HG03460 (cell line): ENCODE measurements around the gene TST.

Source experiments
- ATAC-seq: cut with Tn5 transposase; IDR thresholded peaks from one replicate; pipeline ENCODE4 v1.9.1; 2021; ENCODE audit not compliant: unreplicated experiment

TST gene

DNA sequence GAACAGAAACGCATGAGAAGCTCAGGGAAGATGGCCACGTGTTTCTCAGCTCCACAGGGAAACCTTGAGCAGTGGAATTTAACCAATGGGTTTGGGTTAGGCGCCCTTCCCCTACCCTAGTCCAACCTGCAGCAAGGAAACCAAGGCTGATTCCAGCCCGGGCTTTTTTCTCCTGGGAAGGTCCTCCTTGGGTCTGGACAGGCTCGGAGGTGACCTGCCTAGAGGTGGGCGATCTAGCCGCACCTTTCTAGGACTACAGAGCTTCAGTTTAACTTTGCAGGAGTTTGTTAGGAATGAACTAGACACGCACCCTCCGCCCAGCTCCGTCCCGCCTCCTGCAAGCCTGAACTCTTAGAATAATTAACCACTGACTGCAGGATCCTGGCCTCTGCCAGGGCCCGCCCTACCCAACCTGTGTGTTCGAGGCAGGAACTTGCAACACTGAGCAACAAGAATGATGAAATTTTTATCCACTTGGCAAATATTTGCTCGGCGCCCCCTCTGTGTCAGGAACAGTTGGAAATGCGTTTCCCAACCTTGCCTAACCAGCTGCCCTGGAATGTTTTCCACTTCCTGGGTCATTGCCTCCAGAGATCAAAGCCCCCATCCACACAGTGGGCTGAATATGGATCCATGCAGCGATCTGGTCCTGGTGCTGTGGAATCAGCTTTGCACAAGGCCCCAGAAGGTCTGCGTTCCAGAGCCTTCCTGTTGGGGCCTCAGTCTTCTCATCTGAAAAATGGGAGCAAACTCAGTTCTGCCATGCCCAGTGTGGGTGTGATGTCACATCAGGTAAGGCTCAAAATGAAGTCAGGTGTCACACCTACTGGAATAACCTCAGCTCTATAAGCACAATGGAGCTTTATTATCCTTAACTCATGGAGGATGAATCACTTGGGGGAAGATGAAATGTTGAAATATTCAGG lies 13.6 kb upstream of the TST start:
- ATAC-seq, result no peak

DNA sequence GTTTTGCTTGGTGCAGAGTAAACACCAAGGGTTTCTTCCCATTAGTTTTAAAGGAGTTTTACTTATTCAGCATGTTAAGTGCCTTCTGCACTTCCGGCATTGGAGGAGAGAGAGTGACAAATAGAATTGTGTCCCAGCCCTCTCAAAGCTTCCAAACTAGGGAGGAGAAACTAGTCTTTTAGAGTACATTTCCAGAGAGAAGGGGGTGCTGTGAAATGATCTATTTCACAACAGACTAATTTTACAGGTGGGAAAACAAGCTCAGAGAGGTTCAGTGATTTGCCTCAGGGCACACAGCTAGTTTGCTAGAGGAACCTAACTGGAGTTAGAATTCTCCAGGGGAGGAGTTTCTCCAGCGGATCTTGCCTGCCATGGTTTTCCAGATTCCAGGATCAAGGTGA lies 12.9 kb upstream of the TST start:
- ATAC-seq, result no peak

- no peak for ATAC-seq
These were observed 11.5 kb upstream of the TST start for GRCh38 chr22:37030560-37031281.

DNA sequence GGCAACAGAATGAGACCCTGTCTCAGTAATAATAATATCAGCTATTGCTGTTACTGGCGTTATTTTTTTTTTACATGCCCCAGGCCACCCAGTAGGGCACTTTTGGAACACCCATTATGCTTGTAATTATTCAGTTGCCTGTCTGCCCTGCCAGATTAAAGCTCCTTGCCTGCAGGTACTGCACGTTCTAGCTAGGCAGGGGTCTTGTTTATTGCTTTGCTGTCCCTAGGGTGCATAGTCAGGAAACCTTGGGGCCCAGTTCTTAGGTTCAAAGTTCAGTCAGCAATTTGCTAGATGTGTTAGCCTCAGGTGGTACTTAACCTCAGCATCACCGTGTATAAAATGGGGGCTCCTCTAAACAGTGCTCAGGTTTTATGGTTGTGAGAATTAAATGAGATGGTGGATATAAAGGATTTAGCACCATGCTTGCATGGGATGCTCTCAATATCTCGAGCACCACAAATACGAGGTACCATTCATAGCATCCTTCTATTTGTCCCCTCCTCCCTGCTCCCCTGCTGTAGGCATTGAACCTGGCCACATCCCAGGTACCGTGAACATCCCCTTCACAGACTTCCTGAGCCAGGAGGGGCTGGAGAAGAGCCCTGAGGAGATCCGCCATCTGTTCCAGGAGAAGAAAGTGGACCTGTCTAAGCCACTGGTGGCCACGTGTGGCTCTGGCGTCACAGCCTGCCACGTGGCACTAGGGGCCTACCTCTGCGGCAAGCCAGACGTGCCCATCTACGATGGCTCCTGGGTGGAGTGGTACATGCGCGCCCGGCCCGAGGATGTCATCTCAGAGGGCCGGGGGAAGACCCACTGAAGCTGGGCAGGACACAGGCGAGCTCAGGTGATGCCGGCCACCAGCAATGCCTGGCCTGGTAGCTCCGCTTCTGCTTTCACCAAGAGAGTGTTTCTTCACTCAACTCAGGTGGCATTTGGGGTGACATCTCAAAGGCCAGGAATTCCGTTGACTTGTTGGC lies 9.7 kb upstream of the TST start:
- ATAC-seq, result no peak

DNA sequence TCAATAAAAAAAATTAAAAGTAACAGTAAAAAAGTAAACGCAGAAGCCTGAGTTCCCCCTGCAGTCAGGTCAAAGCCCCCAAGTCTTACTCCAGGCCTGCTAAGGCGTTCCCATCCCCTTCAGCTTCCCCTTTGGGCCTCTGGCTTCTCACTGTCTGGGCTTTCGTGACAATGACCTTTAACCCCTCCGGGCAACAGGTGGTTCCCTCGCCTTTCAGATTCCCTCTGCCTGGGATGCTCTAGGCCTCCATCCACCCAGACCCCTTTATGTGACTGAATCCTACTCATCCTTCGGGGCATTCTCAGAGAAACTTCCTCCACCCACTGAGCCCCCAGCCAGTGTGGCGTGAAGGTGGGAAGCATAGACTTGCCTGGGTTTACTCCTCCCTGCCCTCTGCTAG lies 8.3 kb upstream of the TST start:
- no peak for ATAC-seq

DNA sequence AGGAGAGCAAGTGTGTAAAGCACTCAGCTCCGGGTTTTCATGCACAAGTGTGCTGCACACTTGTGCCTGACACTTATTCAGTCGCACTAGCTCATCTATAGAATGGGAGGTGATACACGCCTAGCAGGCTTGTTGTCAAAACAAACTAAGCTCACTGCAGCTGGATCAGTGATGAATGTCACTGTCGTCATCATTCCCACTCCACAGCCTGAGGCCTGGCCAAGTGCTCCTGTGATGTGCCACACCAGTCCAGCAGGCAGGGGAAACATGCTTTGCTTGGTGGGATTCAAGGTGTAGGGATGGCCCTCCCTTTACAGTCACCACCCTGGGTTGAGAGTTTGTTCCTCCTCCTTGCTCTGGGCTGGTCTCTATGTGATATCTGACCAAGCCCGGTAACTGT lies 7.1 kb upstream of the TST start:
- no peak for ATAC-seq

DNA sequence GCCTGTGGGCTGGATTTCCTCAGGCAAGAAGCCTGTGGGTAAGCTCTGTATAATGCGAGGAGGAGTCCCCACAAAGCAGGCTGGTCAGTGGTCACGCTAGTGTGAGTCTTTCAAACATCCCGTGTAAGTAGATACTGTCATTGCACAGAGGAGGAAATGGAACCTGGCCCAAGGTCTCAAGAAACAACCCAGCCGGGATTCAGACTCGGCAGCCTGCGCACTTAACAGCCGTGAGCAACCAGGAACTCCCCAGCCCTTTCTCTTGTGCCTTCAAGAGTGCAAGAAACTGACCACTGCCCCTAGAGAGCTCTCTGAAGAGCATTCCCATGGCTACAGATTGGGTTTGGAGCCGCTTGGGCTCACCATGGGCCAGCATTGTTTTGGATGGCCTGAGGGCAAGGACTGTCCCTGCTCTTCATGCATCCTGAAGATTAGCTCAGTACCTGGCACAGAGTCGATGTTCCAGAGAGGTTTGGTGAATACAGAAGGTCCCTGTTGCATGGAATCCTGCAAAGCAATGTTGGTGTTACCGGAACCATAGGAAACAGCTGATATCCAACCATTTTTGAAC lies 6.3 kb upstream of the TST start:
- no peak for ATAC-seq

DNA sequence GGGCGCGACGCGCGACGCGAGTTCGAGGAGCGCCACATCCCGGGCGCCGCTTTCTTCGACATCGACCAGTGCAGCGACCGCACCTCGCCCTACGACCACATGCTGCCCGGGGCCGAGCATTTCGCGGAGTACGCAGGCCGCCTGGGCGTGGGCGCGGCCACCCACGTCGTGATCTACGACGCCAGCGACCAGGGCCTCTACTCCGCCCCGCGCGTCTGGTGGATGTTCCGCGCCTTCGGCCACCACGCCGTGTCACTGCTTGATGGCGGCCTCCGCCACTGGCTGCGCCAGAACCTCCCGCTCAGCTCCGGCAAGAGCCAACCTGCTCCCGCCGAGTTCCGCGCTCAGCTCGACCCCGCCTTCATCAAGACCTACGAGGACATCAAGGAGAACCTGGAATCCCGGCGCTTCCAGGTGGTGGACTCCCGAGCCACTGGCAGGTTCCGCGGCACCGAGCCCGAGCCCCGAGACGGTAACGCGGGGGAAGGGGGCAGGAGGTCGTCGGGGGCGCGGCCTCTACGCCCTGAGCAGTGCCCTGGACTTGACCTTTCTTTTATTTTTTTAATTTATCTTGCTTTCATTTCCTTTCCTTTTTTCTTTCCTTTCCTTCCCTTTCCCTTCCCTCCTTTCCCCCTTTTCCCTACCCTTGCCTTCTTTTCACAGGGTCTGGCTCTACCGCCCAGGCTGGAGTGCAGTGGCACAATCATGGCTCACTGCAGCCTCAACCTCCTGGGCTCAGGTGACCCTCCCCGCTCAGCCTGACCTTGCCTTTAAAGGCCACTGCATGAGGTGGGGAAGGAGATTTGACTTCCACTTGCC lies 5.3 kb upstream of the TST start:
- ATAC-seq, result no peak

DNA sequence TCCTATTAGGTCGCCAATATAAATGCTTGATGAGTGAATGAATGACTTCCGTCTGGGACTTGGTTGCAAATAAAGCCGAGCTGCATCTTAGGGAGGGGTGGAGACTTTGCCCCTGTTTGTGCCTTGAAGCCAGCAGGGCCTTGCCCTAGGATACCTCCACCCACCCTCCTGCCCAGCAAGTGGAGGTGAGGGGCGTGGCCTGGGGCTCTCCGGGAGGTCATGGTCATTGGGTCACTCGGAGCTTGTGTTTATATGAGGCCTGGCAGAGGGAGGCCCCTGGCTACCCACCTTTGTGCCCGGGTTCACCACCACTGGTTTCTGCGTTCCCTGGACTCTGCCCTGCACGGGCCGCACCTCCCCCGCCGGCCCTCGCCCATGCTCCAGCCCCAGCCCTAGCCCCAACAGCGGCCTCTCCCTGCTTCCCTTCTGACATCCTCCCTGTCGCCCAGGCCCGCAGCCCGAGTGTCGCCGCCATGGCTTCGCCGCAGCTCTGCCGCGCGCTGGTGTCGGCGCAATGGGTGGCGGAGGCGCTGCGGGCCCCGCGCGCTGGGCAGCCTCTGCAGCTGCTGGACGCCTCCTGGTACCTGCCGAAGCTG lies 4.6 kb upstream of the TST start:
- ATAC-seq, result no peak

DNA sequence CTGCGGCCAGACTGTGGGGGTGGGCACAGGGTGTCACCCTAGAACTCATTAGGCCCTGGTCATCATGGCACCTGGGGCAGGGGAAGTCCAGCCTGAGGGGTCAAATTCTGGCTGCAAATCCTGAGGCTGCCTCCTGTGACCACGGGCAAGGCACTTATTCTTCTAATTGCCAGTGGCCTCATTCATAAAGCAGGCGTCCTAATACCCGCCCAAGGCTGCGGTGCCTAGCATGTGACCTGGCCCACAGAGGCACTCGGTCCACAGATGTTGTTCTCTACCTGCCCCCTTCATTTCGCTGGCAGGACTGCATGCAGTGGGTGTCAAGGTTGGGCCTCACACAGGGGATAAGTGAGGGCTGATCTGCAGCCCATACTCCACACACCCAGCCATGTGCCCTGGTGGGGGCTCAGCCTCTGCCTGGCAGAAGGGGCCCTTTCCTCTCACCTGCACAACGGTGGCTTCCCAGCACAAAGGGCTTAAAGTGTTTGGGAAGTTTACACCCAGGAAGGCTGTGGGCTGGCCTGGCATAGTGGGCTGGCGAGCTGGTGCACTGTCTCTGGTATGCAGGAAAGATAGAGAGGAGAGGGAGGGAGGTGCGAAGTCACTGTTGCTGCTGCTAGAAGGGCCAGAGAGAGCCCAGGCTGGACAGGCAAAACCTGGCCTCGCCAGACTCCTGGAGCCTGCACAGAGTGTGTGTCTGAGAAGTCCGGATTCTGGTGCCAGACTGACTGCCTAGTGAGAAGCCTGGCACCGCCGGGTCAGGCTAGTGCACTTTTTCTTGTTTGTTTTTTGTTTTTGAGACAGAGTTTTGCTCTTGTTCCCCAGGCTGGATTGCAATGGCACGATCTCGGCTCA lies 3.5 kb upstream of the TST start:
- no peak for ATAC-seq

GRCh38 chr22:37021710-37022482 lies 2.6 kb upstream of the TST start:
- no peak for ATAC-seq

DNA sequence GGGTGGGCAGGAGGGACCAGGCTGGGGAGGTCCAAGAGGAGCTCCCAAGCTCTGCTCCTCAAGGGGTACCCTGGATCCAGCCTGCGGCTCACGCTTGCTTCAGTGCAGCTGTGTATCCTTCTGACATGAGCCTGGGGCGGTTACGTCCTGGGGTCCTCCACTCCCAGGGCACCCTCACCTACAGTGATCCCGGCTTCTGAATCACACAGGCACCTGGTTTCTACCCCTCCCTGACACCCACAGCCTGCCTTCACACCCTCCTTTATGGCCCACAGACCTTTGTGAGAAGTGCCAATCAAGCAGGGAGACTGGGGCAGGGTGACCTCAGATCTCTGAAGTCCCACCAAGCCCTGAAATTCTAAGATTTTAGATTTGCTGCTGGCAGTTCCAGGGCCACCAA lies 1.8 kb upstream of the TST start:
- no peak for ATAC-seq

DNA sequence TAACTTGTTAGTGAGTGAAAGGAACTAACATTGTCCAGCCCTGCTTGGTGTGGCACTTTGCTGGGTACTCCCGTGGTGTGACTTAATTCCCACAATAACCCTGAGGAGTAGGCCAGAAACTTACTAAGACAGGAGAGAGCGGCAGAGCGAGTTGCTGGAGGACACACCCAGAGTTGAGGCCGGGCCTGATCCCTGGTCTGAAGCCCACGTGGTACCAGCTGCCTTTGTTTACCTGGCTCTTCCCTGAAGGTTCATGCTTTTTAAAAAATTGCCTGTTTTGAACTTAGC lies 889 bp upstream of the TST start:
- ATAC-seq, result no peak

DNA sequence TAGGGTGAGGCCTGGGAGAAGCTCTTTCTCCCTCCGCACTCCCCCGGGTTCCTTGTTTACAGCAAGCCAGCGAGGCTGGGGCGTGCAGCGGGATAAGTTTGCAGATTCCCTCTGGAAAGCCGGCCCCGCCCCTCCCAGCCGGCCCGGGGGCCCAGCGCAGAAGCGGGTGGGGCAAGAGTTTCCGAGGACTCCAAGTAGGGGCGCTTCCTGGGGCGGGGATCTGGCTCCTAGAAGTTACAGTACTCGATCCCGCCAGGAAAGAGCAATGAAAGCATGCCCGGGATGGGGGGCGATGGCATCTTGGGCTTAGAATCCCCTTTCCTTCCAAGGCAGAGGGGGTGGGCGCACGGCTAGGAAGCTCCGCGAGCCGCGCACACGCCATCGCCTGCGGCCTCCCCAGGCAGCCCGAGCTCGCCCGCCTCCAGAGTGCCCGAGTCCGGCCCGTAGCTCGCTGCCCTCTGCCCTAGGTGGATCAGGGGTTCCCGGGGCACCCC lies 385 bp downstream of the TST start:
- peak; percentile 22 for ATAC-seq

GRCh38 chr22:37018086-37018814 lies 997 bp downstream of the TST start:
- no peak for ATAC-seq

DNA sequence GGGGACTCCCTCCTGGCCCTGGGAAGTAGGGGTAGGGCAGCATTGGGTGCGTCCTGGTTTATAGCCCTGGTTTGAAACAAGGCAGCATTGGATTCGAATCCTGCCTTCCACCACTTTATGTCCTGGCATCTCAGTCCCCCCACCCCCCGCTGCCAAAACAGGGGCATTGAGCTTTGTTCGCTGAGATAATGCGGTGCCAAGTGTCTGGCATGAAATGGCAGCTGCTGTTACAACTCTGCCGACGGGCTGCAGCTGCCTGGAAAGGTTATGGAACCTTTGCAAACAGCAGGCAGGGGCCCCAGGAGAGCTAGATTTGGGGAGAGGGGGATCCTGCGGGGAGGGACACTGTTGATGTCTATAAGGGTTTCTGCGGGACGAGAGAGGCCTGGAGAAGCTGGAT lies 1.9 kb downstream of the TST start:
- no peak for ATAC-seq
